Body of pancreas (tissue), 4 donors: ENCODE measurements around the gene SAMD14.

Experiments
- CTCF ChIP-seq, 7 experiments: fragments of 450-650 bp in 4 of 7; fragments of 200-600 bp in 3 of 7; sonication (generic) in 3 of 7; IDR thresholded peaks; one replicate each; pipeline ENCODE4 v1.5.1; 2016 to 2019; ENCODE audit warnings: antibody characterized with exemption in 7 of 7
- POLR2A ChIP-seq, 3 donors: fragments of 450-650 bp; IDR thresholded peaks; one replicate each; pipeline ENCODE4 v1.6.1; 2016; ENCODE audit warnings: antibody characterized with exemption in 3 of 3, mild to moderate bottlenecking in 2 of 3

- TF ChIP-seq CTCF (IDR thresholded peaks at IDR 0.05) (no peak), POLR2A (IDR thresholded peaks at IDR 0.05) (no peak)
Measured at GRCh38 chr17:50114401-50114800, 15.6 kb downstream of the SAMD14 start.
